Mesenchymal stem cell (in vitro differentiated cells and primary cell): ENCODE measurements around the gene CDYL2.

Experiments used
- DNase-seq: peaks from one replicate; pipeline ENCODE4 v3.0.0-alpha.2; 2013
- H2AFZ ChIP-seq: one replicate; pipeline ENCODE4 v1.6.1; 2013; ENCODE audit warnings: low read depth, mild to moderate bottlenecking, control low read depth, inconsistent platforms, low read length, moderate library complexity
- H2AK5ac ChIP-seq: 2 replicates; pipeline ENCODE4 v1.6.1; 2013; ENCODE audit warnings: low read length, moderate library complexity, mild to moderate bottlenecking, inconsistent platforms; ENCODE audit not compliant: severe bottlenecking
- H2BK120ac ChIP-seq: one replicate; pipeline ENCODE4 v1.6.1; 2013; ENCODE audit warnings: low read depth, mild to moderate bottlenecking, inconsistent platforms, low read length, moderate library complexity
- H2BK12ac ChIP-seq, 2 experiments: one replicate each; pipeline ENCODE4 v1.6.1; 2013; ENCODE audit warnings: inconsistent platforms in 2 of 2, low read length in 2 of 2, mild to moderate bottlenecking in 2 of 2, moderate library complexity in 2 of 2, control low read depth in 1 of 2
- H2BK15ac ChIP-seq: one replicate; pipeline ENCODE4 v1.6.1; 2013; ENCODE audit warnings: mild to moderate bottlenecking, low read depth, inconsistent platforms; ENCODE audit not compliant: poor library complexity, severe bottlenecking
- H2BK5ac ChIP-seq: 2 replicates; pipeline ENCODE4 v1.6.1; 2013; ENCODE audit warnings: low read depth, mild to moderate bottlenecking, low read length, control low read depth, inconsistent platforms; ENCODE audit not compliant: poor library complexity, severe bottlenecking
- H3K14ac ChIP-seq, 2 experiments: one replicate each; pipeline ENCODE4 v1.6.1; 2013; ENCODE audit warnings: inconsistent platforms in 2 of 2, low read length in 2 of 2, control low read depth in 1 of 2, mild to moderate bottlenecking in 1 of 2, moderate library complexity in 1 of 2
- H3K18ac ChIP-seq, 2 experiments: one replicate each; pipeline ENCODE4 v1.6.1; 2013; ENCODE audit warnings: inconsistent platforms in 2 of 2, low read length in 2 of 2, control low read depth in 1 of 2, low read depth in 1 of 2, mild to moderate bottlenecking in 1 of 2
- H3K23ac ChIP-seq, 2 experiments: one replicate each; pipeline ENCODE4 v1.6.1; 2013; ENCODE audit warnings: inconsistent platforms in 2 of 2, low read length in 2 of 2, mild to moderate bottlenecking in 2 of 2, moderate library complexity in 2 of 2, control low read depth in 1 of 2
- H3K27ac ChIP-seq: 2 replicates; pipeline ENCODE4 v1.5.1; 2013; ENCODE audit warnings: mild to moderate bottlenecking, moderate library complexity, low read length, control low read depth, inconsistent platforms; ENCODE audit not compliant: poor library complexity, severe bottlenecking
- H3K27me3 ChIP-seq, 2 experiments: 2 replicates each; pipeline versions ENCODE4 v1.6.1 to v1.7.0; 2013; ENCODE audit warnings: low read length in 2 of 2, mild to moderate bottlenecking in 2 of 2, moderate library complexity in 2 of 2, control low read depth in 1 of 2, inconsistent platforms in 1 of 2; ENCODE audit not compliant: control insufficient read depth in 1 of 2, insufficient read depth in 1 of 2
- H3K36me3 ChIP-seq, 2 experiments: 2 replicates each; pipeline versions ENCODE4 v1.6.1 to v1.7.0; 2013; ENCODE audit warnings: low read length in 2 of 2, control low read depth in 1 of 2, inconsistent platforms in 1 of 2, low read depth in 1 of 2, mild to moderate bottlenecking in 1 of 2; ENCODE audit not compliant: insufficient read depth in 2 of 2, control insufficient read depth in 1 of 2
- H3K4ac ChIP-seq, 2 experiments: one replicate each; pipeline ENCODE4 v1.6.1; 2013; ENCODE audit warnings: inconsistent platforms in 2 of 2, low read length in 2 of 2, mild to moderate bottlenecking in 2 of 2, moderate library complexity in 2 of 2, control low read depth in 1 of 2, low read depth in 1 of 2
- H3K4me1 ChIP-seq: 2 replicates; pipeline ENCODE4 v1.6.1; 2013; ENCODE audit warnings: low read depth, low read length, control low read depth; ENCODE audit not compliant: control insufficient read depth, insufficient read depth
- H3K4me2 ChIP-seq: 2 replicates; pipeline ENCODE4 v1.6.1; 2013; ENCODE audit warnings: low read length, mild to moderate bottlenecking, inconsistent platforms; ENCODE audit not compliant: poor library complexity, severe bottlenecking
- H3K4me3 ChIP-seq, 2 experiments: 2 replicates each; pipeline versions ENCODE4 v1.5.1 to v1.7.0; 2013; ENCODE audit warnings: low read length in 2 of 2, mild to moderate bottlenecking in 2 of 2, control low read depth in 1 of 2, low read depth in 1 of 2; ENCODE audit not compliant: insufficient read depth in 1 of 2
- H3K79me1 ChIP-seq: replicated peaks from 2 replicates; pipeline ENCODE4 v1.6.1; 2013; ENCODE audit warnings: mild to moderate bottlenecking, control low read depth, low read length, inconsistent platforms; ENCODE audit not compliant: poor library complexity, severe bottlenecking
- H3K9ac ChIP-seq: 2 replicates; pipeline ENCODE4 v1.7.0; 2013; ENCODE audit warnings: mild to moderate bottlenecking, low read length, moderate library complexity
- H3K9me3 ChIP-seq: 2 replicates; pipeline ENCODE4 v1.7.0; 2013; ENCODE audit warnings: mild to moderate bottlenecking, low read length; ENCODE audit not compliant: control insufficient read depth
- H4K8ac ChIP-seq: one replicate; pipeline ENCODE4 v1.6.1; 2013; ENCODE audit warnings: inconsistent platforms, mild to moderate bottlenecking, low read length, moderate library complexity
- H4K91ac ChIP-seq: one replicate; pipeline ENCODE4 v1.6.1; 2013; ENCODE audit warnings: mild to moderate bottlenecking, low read length, inconsistent platforms
- WGBS: methylation state at CpG from one replicate; pipeline ENCODE4 v1.1.7; 2013; ENCODE audit warnings: mixed read lengths; 5-methylcytosine and 5-hydroxymethylcytosine counted together

The CDYL2 gene

GRCh38 chr16:80564394-80564793 lies 240.0 kb downstream of the CDYL2 start:
- Histone ChIP-seq H2BK120ac (no peak overlapping the region), H4K91ac (no peak overlapping the region), H3K27ac (no peak overlapping the region), H3K4ac (no peak overlapping the region), H2AFZ (no peak overlapping the region), H2BK15ac (no peak overlapping the region), H2AK5ac (no peak overlapping the region), H4K8ac (no peak overlapping the region), H3K4me3 (no peak overlapping the region), H3K9me3 (no peaks in the 10 kb centered on the region), H2BK5ac (no peak overlapping the region), H3K23ac (no peak overlapping the region), H3K27me3 (peaks cover 0 to 27% of the 10 kb centered on the region in 2 experiments), H3K14ac (no peak overlapping the region), H3K36me3 (no peaks in the 10 kb centered on the region), H3K4me2 (no peak overlapping the region), H3K18ac (no peak overlapping the region), H2BK12ac (no peak overlapping the region), H3K9ac (no peak overlapping the region), H3K4me1 (peaks cover 2% of the 10 kb centered on the region), H3K79me1 (no peaks in the 10 kb centered on the region)
- DNase-seq, result no peak
- WGBS, result 76% methylated on average over 5 of the region's 7 CpGs

- H2BK120ac ChIP-seq, result no peak overlapping the region
- H3K18ac ChIP-seq, result no peak overlapping the region
- H3K36me3 ChIP-seq, result no peaks in the 10 kb centered on the region
- H3K79me1 ChIP-seq, result no peaks in the 10 kb centered on the region
- no peak overlapping the region for H3K9ac ChIP-seq
- WGBS, result 63% methylated on average over 3 of the region's 3 CpGs
- peaks cover 0 to 31% of the 10 kb centered on the region in 2 experiments for H3K27me3 ChIP-seq
- no peak overlapping the region for H4K91ac ChIP-seq
- no peak overlapping the region for H3K14ac ChIP-seq
- no peak overlapping the region for H2BK15ac ChIP-seq
- H3K27ac ChIP-seq, result no peak overlapping the region
- no peak overlapping the region for H2BK5ac ChIP-seq
- H3K4me2 ChIP-seq, result no peak overlapping the region
- H2AK5ac ChIP-seq, result no peak overlapping the region
- no peak overlapping the region for H3K4ac ChIP-seq
- H2BK12ac ChIP-seq, result no peak overlapping the region
- H2AFZ ChIP-seq, result no peak overlapping the region
- H3K23ac ChIP-seq, result no peak overlapping the region
- H3K4me3 ChIP-seq, result no peak overlapping the region
- DNase-seq, result no peak
- H3K9me3 ChIP-seq, result no peaks in the 10 kb centered on the region
- no peak overlapping the region for H4K8ac ChIP-seq
- no peaks in the 10 kb centered on the region for H3K4me1 ChIP-seq
These were observed 241.3 kb downstream of the CDYL2 start for GRCh38 chr16:80563066-80563465.

- H3K4me2 ChIP-seq, result no peak overlapping the region
- no peak overlapping the region for H2AK5ac ChIP-seq
- no peak overlapping the region for H3K23ac ChIP-seq
- H3K4me1 ChIP-seq, result no peaks in the 10 kb centered on the region
- no peak overlapping the region for H3K4me3 ChIP-seq
- H3K36me3 ChIP-seq, result no peaks in the 10 kb centered on the region
- H2BK12ac ChIP-seq, result no peak overlapping the region
- H2AFZ ChIP-seq, result no peak overlapping the region
- no peak overlapping the region for H3K9ac ChIP-seq
- no peak overlapping the region for H2BK15ac ChIP-seq
- no peak overlapping the region for H3K27ac ChIP-seq
- 70% methylated on average over 4 of the region's 4 CpGs for WGBS
- H3K4ac ChIP-seq, result no peak overlapping the region
- no peak for DNase-seq
- no peak overlapping the region for H3K14ac ChIP-seq
- H4K8ac ChIP-seq, result no peak overlapping the region
- no peaks in the 10 kb centered on the region for H3K79me1 ChIP-seq
- peaks cover 0 to 29% of the 10 kb centered on the region in 2 experiments for H3K27me3 ChIP-seq
- H3K9me3 ChIP-seq, result no peaks in the 10 kb centered on the region
- no peak overlapping the region for H2BK5ac ChIP-seq
- H3K18ac ChIP-seq, result no peak overlapping the region
- H4K91ac ChIP-seq, result no peak overlapping the region
- H2BK120ac ChIP-seq, result no peak overlapping the region
These were observed 245.0 kb downstream of the CDYL2 start for GRCh38 chr16:80559369-80559768.

GRCh38 chr16:80557037-80557436 lies 247.4 kb downstream of the CDYL2 start:
- Histone ChIP-seq H3K27me3 (peaks cover 0 to 19% of the 10 kb centered on the region in 2 experiments), H3K4me1 (no peaks in the 10 kb centered on the region), H3K23ac (no peak overlapping the region), H4K91ac (no peak overlapping the region), H2AFZ (no peak overlapping the region), H3K9ac (no peak overlapping the region), H3K4me3 (no peak overlapping the region), H3K4me2 (no peak overlapping the region), H2BK12ac (no peak overlapping the region), H3K79me1 (no peaks in the 10 kb centered on the region), H3K4ac (no peak overlapping the region), H2BK120ac (no peak overlapping the region), H3K18ac (no peak overlapping the region), H3K14ac (no peak overlapping the region), H3K27ac (no peak overlapping the region), H2BK15ac (no peak overlapping the region), H2BK5ac (no peak overlapping the region), H4K8ac (no peak overlapping the region), H2AK5ac (no peak overlapping the region), H3K36me3 (no peaks in the 10 kb centered on the region), H3K9me3 (no peaks in the 10 kb centered on the region)
- 84% methylated on average over 5 of the region's 5 CpGs for WGBS
- DNase-seq, result no peak
